Liver (tissue), 9 donors: ENCODE data around the gene CDCA4. TPM values are rescaled to one million over a fixed set of nuclear protein-coding genes. Genes with fewer than 3 reads are reported as not detected.

Experiments
- DNase-seq: peaks from one replicate; pipeline ENCODE4 v3.0.0-alpha.2; 2017; ENCODE audit warnings: low spot score
- H3K27ac ChIP-seq, 2 donors: one replicate each; pipeline ENCODE4 v1.7.0; 2013; ENCODE audit warnings: inconsistent platforms in 2 of 2, low read length in 2 of 2, control low read depth in 1 of 2, low read depth in 1 of 2, mild to moderate bottlenecking in 1 of 2
- H3K27me3 ChIP-seq, 4 donors: one replicate each; pipeline versions ENCODE4 v1.6.1 to v1.7.0; 2013; ENCODE audit warnings: low read length in 3 of 4, inconsistent platforms in 1 of 4, mild to moderate bottlenecking in 1 of 4, moderate library complexity in 1 of 4; ENCODE audit not compliant: control insufficient read depth in 4 of 4, insufficient read depth in 4 of 4
- H3K36me3 ChIP-seq, 4 donors: one replicate each; pipeline versions ENCODE4 v1.6.1 to v1.7.0; 2013; ENCODE audit warnings: low read length in 3 of 4, mild to moderate bottlenecking in 3 of 4, low read depth in 1 of 4, moderate library complexity in 1 of 4; ENCODE audit not compliant: control insufficient read depth in 4 of 4, insufficient read depth in 3 of 4
- H3K4me1 ChIP-seq, 4 donors: one replicate each; pipeline versions ENCODE4 v1.6.1 to v1.7.0; 2013; ENCODE audit warnings: low read length in 3 of 4, mild to moderate bottlenecking in 3 of 4, moderate library complexity in 1 of 4; ENCODE audit not compliant: control insufficient read depth in 4 of 4, insufficient read depth in 4 of 4
- H3K4me3 ChIP-seq, 3 donors: one replicate each; pipeline versions ENCODE4 v1.6.1 to v1.7.0; 2013; ENCODE audit warnings: low read length in 3 of 3, control low read depth in 1 of 3, low read depth in 1 of 3, mild to moderate bottlenecking in 1 of 3
- H3K9ac ChIP-seq, 2 donors: one replicate each; pipeline ENCODE4 v1.7.0; 2013; ENCODE audit warnings: low read length in 2 of 2, mild to moderate bottlenecking in 2 of 2, moderate library complexity in 2 of 2, control low read depth in 1 of 2, low read depth in 1 of 2
- H3K9me3 ChIP-seq, 4 donors: one replicate each; pipeline versions ENCODE4 v1.6.1 to v1.7.0; 2013; ENCODE audit warnings: low read length in 3 of 4; ENCODE audit not compliant: control insufficient read depth in 4 of 4
- ATF3 ChIP-seq: IDR thresholded peaks from 2 replicates; pipeline ENCODE4 v1.6.1; 2016; ENCODE audit warnings: antibody characterized with exemption
- CTCF ChIP-seq: fragments of 150-350 bp; IDR thresholded peaks from 2 replicates; pipeline ENCODE4 v1.5.1; 2017; ENCODE audit warnings: improper control_type of control experiment, low read depth, low read length; ENCODE audit not compliant: missing input control
- EGR1 ChIP-seq, 2 donors: IDR thresholded peaks; 2 replicates each; pipeline ENCODE4 v1.6.1; 2016 to 2018; ENCODE audit warnings: antibody characterized with exemption in 2 of 2, low read depth in 2 of 2
- FOXA1 ChIP-seq: IDR thresholded peaks from 2 replicates; pipeline ENCODE4 v1.6.1; 2016; ENCODE audit warnings: antibody characterized with exemption
- FOXA2 ChIP-seq: IDR thresholded peaks from 2 replicates; pipeline ENCODE4 v1.6.1; 2016; ENCODE audit warnings: antibody characterized with exemption
- GABPA ChIP-seq, 2 donors: IDR thresholded peaks in 1 of 2; conservative IDR thresholded peaks in 1 of 2; 2 replicates each; pipeline ENCODE4 v1.6.1; 2016; ENCODE audit warnings: antibody characterized with exemption in 2 of 2, mild to moderate bottlenecking in 1 of 2, moderate library complexity in 1 of 2
- HNF4A ChIP-seq, 2 donors: conservative IDR thresholded peaks; 2 replicates each; pipeline ENCODE4 v1.6.1; 2016; ENCODE audit warnings: antibody characterized with exemption in 2 of 2, mild to moderate bottlenecking in 2 of 2
- HNF4G ChIP-seq: IDR thresholded peaks from 2 replicates; pipeline ENCODE4 v1.6.1; 2016; ENCODE audit warnings: antibody characterized with exemption
- JUND ChIP-seq, 2 donors: IDR thresholded peaks; 2 replicates each; pipeline ENCODE4 v1.6.1; 2016; ENCODE audit warnings: antibody characterized with exemption in 2 of 2
- MAX ChIP-seq: IDR thresholded peaks from 2 replicates; pipeline ENCODE4 v1.6.1; 2016; ENCODE audit warnings: antibody characterized with exemption
- NR2F2 ChIP-seq: IDR thresholded peaks from 2 replicates; pipeline ENCODE4 v1.6.1; 2016; ENCODE audit warnings: antibody characterized with exemption
- RAD21 ChIP-seq, 2 donors: IDR thresholded peaks; 2 replicates each; pipeline ENCODE4 v1.6.1; 2016; ENCODE audit warnings: antibody characterized with exemption in 2 of 2, mild to moderate bottlenecking in 2 of 2
- REST ChIP-seq: IDR thresholded peaks from 2 replicates; pipeline ENCODE4 v1.6.1; 2016; ENCODE audit warnings: antibody characterized with exemption, mild to moderate bottlenecking
- RXRA ChIP-seq, 2 donors: IDR thresholded peaks; 2 replicates each; pipeline ENCODE4 v1.6.1; 2017 to 2018; ENCODE audit warnings: antibody characterized with exemption in 2 of 2, mild to moderate bottlenecking in 1 of 2
- SP1 ChIP-seq: IDR thresholded peaks from 2 replicates; pipeline ENCODE4 v1.6.1; 2018; ENCODE audit warnings: antibody characterized with exemption, mild to moderate bottlenecking
- TAF1 ChIP-seq: conservative IDR thresholded peaks from 2 replicates; pipeline ENCODE4 v1.6.1; 2016; ENCODE audit warnings: antibody characterized with exemption, mild to moderate bottlenecking
- YY1 ChIP-seq: IDR thresholded peaks from 2 replicates; pipeline ENCODE4 v1.6.1; 2016; ENCODE audit warnings: antibody characterized with exemption, mild to moderate bottlenecking
- ZBTB33 ChIP-seq: IDR thresholded peaks from 2 replicates; pipeline ENCODE4 v1.6.1; 2016; ENCODE audit warnings: antibody characterized with exemption
- WGBS: extraction: QIAGEN DNeasy Blood & Tissue Kit; methylation state at CpG from one replicate; pipeline ENCODE4 v1.1.7; 2013; 5-methylcytosine and 5-hydroxymethylcytosine counted together
- polyA plus RNA-seq, 2 donors: library from polyadenylated mRNA; stranded (reverse) in 1 of 2; unstranded in 1 of 2; fragments of 200-250 nt in 1 of 2; fragments of >200 nt in 1 of 2; fragmentation: Nextera tagmentation in 1 of 2; extraction: Ambion mirVana in 1 of 2; gene quantifications; one replicate each; pipeline versions ENCODE4 v1.2.1 to v1.2.3, GENCODE V29; 2013 to 2015
- total RNA-seq, 2 donors: library from RNA; depleted of rRNA; stranded (reverse); fragments of >200 nt; gene quantifications; one replicate each; pipeline ENCODE4 v1.2.3, GENCODE V29; 2014
- donor health status: healthy.
- donor health status: healthy.
- donor health status: healthy.
- donor health status: healthy.
- donor health status: healthy.

Gene CDCA4
- total and polyA plus RNA-seq, 4 donors, result 1.2 to 34.5 (median 2.7) TPM

- H3K4me3 ChIP-seq, result no peak overlapping the region
- no peak overlapping the region for H3K9ac ChIP-seq
- H3K4me1 ChIP-seq, result peaks cover 0 to 3% (median 1%) of the 10 kb centered on the region in 4 donors
- no peaks in the 10 kb centered on the region for H3K36me3 ChIP-seq
- no peaks in the 10 kb centered on the region for H3K9me3 ChIP-seq
- H3K27me3 ChIP-seq, result no peaks in the 10 kb centered on the region
- DNase-seq, result no peak
- WGBS, result 84% methylated on average over 24 of the region's 24 CpGs
- TF ChIP-seq EGR1 (IDR thresholded peaks at IDR 0.05; ENCODE audit: low read depth in 2 of 2) (no peak), ATF3 (no peak), HNF4A (conservative IDR thresholded peaks at IDR 0.05) (no peak), YY1 (no peak), RXRA (IDR thresholded peaks at IDR 0.05) (no peak), MAX (no peak), GABPA (IDR thresholded peaks at IDR 0.05 in 1 of 2, conservative IDR thresholded peaks at IDR 0.05 in 1 of 2) (no peak), FOXA2 (no peak), HNF4G (no peak)
- H3K27ac ChIP-seq, result no peak overlapping the region
Measured at GRCh38 chr14:105047283-105048016, 26.6 kb upstream of the CDCA4 start.

GRCh38 chr14:105046891-105047282 is 26.0 kb upstream of the CDCA4 start:
- WGBS, result 91% methylated on average over 9 of the region's 9 CpGs

More at GRCh38 chr14:105046891-105047282, 26.0 kb upstream of the CDCA4 start:
- no peak for DNase-seq
- Histone ChIP-seq H3K9ac (no peak overlapping the region), H3K27me3 (no peaks in the 10 kb centered on the region), H3K4me1 (peaks cover 0 to 3% (median 1%) of the 10 kb centered on the region in 4 donors), H3K9me3 (no peaks in the 10 kb centered on the region), H3K27ac (no peak overlapping the region), H3K36me3 (no peaks in the 10 kb centered on the region), H3K4me3 (no peak overlapping the region)
- TF ChIP-seq NR2F2, result no peak
- TF ChIP-seq FOXA1, result no peak
- no peak for TF ChIP-seq HNF4A (conservative IDR thresholded peaks at IDR 0.05)
- no peak for TF ChIP-seq ATF3
- no peak for TF ChIP-seq TAF1
- TF ChIP-seq HNF4G, result no peak
- no peak for TF ChIP-seq CTCF
- TF ChIP-seq ZBTB33, result no peak
- TF ChIP-seq FOXA2, result no peak
- TF ChIP-seq RAD21 (IDR thresholded peaks at IDR 0.05), result no peak
- TF ChIP-seq SP1, result no peak
- TF ChIP-seq EGR1 (IDR thresholded peaks at IDR 0.05; ENCODE audit: low read depth in 2 of 2), result no peak
- TF ChIP-seq JUND (IDR thresholded peaks at IDR 0.05), result no peak
- no peak for TF ChIP-seq YY1
- TF ChIP-seq GABPA (IDR thresholded peaks at IDR 0.05 in 1 of 2, conservative IDR thresholded peaks at IDR 0.05 in 1 of 2), result no peak
- TF ChIP-seq MAX, result no peak
- TF ChIP-seq REST, result no peak
- no peak for TF ChIP-seq RXRA (IDR thresholded peaks at IDR 0.05)
